ENCODE measurements around the gene FDX1.
A peak's percentile ranks its signal among the peaks of the same experiment; 100 is the strongest.

FDX1 gene

GRCh38 chr11:110447897-110448745 lies 18.4 kb downstream of the FDX1 start:
- peak overlapping the region; percentile 25 for H3K27ac ChIP-seq
- peak; percentile 85 for TF ChIP-seq CTCF (conservative IDR thresholded peaks at IDR 0.05)

GRCh38 chr11:110450246-110450645 lies 20.5 kb downstream of the FDX1 start:
- TF ChIP-seq CTCF (conservative IDR thresholded peaks at IDR 0.05), result no peak
- no peak overlapping the region for H3K27ac ChIP-seq

- no peak overlapping the region for H3K27ac ChIP-seq
- TF ChIP-seq CTCF (conservative IDR thresholded peaks at IDR 0.05), result no peak
Measured at GRCh38 chr11:110452720-110453119, 23.0 kb downstream of the FDX1 start.

GRCh38 chr11:110453684-110454354 lies 24.1 kb downstream of the FDX1 start:
- no peak overlapping the region for H3K27ac ChIP-seq
- no peak for TF ChIP-seq CTCF (conservative IDR thresholded peaks at IDR 0.05)

- no peak overlapping the region for H3K27ac ChIP-seq
- TF ChIP-seq CTCF (conservative IDR thresholded peaks at IDR 0.05), result no peak
Measured at GRCh38 chr11:110454609-110455008, 24.9 kb downstream of the FDX1 start.

GRCh38 chr11:110455718-110456117 lies 26.0 kb downstream of the FDX1 start:
- H3K27ac ChIP-seq, result no peak overlapping the region
- TF ChIP-seq CTCF (conservative IDR thresholded peaks at IDR 0.05), result no peak

GRCh38 chr11:110463153-110463552 lies 33.4 kb downstream of the FDX1 start:
- H3K27ac ChIP-seq, result no peak overlapping the region
- peak; percentile 92 for TF ChIP-seq CTCF (conservative IDR thresholded peaks at IDR 0.05)
